Mucosa of stomach (tissue), 1 donor: ENCODE results near the gene RRP15.

ENCODE experiments used
- H3K27me3 ChIP-seq: one replicate; pipeline ENCODE4 v1.7.0; 2013; ENCODE audit warnings: mild to moderate bottlenecking, low read length; ENCODE audit not compliant: control insufficient read depth, insufficient read depth
- H3K36me3 ChIP-seq: one replicate; pipeline ENCODE4 v1.7.0; 2013; ENCODE audit warnings: low read length; ENCODE audit not compliant: control insufficient read depth, insufficient read depth
- H3K4me1 ChIP-seq: one replicate; pipeline ENCODE4 v1.7.0; 2013; ENCODE audit warnings: mild to moderate bottlenecking, low read length; ENCODE audit not compliant: control insufficient read depth, insufficient read depth
- H3K4me3 ChIP-seq: one replicate; pipeline ENCODE4 v1.7.0; 2013; ENCODE audit warnings: low read length
- H3K9ac ChIP-seq: one replicate; pipeline ENCODE4 v1.7.0; 2013; ENCODE audit warnings: mild to moderate bottlenecking, low read length, moderate library complexity
- H3K9me3 ChIP-seq: one replicate; pipeline ENCODE4 v1.7.0; 2013; ENCODE audit warnings: mild to moderate bottlenecking, low read length, moderate library complexity; ENCODE audit not compliant: control insufficient read depth
- donor health status: Pancreatic carcinoma.

Gene RRP15

DNA sequence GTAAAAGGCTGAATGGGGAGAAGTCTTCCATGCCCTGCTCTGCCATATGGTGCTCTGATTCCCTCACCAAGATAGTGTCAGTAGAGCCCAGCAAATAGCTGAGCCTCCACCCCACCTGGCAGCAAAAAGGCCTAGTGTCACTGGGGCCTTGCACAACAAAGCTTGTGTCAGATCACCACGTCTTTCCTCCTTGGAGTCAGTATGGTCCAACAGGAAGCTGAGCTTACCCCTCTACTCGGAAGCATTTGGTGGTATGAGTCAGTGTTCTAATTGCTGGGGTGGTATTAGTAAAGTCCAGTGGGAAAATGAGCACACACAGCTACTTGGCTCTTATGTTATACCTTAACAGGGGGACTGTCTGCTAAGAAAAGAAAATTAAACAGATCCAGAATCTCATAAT, 18.7 kb upstream of the RRP15 start:
- H3K4me3 ChIP-seq, result no peak overlapping the region
- no peaks in the 10 kb centered on the region for H3K9me3 ChIP-seq
- no peaks in the 10 kb centered on the region for H3K27me3 ChIP-seq
- no peaks in the 10 kb centered on the region for H3K36me3 ChIP-seq
- no peak overlapping the region for H3K9ac ChIP-seq
- no peaks in the 10 kb centered on the region for H3K4me1 ChIP-seq

- Histone ChIP-seq H3K9ac (no peak overlapping the region), H3K9me3 (no peaks in the 10 kb centered on the region), H3K27me3 (no peaks in the 10 kb centered on the region), H3K4me3 (no peak overlapping the region), H3K4me1 (no peaks in the 10 kb centered on the region), H3K36me3 (no peaks in the 10 kb centered on the region)
These were observed 12.7 kb upstream of the RRP15 start for GRCh38 chr1:218272366-218272765.

DNA sequence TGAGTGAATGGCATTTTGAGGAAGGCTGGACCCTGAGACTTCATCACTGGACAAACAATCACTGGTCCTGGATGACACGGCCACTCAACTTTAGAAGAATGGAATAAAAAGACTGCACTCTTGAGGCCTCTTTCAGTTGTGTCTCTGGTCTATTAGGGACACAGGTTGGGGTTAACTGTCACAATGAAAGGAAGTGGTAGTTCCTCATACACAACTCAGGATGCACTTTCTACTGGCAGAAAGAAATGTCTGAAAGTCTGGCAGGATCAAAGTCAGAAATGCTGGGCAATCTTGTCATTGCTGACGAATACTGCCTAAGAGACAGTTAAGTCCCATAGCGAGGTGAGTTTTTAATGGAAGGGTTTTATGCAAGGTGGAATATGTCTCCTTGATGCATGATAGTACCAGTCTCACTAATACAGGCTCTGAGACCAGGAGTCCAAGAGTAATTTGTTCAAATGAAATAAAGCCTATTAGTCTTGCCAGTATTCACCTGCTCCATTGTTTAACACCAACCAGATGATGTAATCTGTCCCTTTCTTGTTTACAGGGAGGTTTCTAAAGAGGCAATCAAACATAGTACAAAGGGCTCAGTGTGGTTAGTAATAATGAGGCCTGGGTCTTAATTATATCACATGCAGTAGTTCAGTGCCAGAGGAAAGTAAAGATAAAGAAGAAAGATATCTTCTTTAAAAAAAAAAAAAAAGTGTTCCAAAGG, 11.2 kb upstream of the RRP15 start:
- H3K4me3 ChIP-seq, result no peak overlapping the region
- H3K4me1 ChIP-seq, result no peaks in the 10 kb centered on the region
- H3K9me3 ChIP-seq, result no peaks in the 10 kb centered on the region
- no peaks in the 10 kb centered on the region for H3K36me3 ChIP-seq
- no peak overlapping the region for H3K9ac ChIP-seq
- no peaks in the 10 kb centered on the region for H3K27me3 ChIP-seq

DNA sequence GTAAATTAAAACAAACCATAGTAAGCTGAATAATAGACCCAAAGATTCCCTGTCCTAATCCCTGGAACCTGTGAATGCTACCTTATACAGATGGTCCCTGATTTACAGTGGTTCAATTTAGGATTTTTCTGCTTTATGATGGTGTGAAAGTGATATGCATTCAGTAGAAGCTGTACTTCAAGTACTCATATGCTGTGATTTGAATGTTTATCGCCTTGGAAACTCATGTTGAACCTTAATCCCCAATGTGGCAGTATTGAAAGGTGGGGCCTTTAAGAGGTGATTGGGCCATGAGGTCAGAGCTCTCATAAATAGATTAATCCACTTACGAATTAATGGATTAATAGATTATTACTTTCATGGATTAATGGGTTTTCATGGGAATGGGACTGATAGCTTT, 10.6 kb upstream of the RRP15 start:
- H3K4me3 ChIP-seq, result no peak overlapping the region
- H3K36me3 ChIP-seq, result no peaks in the 10 kb centered on the region
- no peaks in the 10 kb centered on the region for H3K4me1 ChIP-seq
- H3K9me3 ChIP-seq, result no peaks in the 10 kb centered on the region
- no peaks in the 10 kb centered on the region for H3K27me3 ChIP-seq
- no peak overlapping the region for H3K9ac ChIP-seq

DNA sequence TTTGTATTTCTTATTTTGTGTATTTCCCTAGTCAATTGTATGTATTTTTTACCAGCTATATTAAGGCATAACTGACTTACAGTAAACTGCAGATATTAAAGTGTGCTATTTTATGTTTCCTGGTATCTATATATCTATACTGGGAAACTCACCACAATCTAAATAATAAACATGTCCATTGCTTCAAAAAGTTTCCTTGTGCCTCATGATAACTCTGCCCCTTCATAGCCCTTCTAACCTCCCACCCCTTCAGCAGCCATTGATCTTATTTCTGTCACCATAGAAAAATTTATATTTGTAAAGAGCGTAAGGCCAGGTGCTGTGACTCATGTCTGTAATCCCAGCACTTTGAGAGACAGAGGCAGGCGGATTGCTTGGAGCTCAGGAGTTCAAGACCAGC, 9.3 kb upstream of the RRP15 start:
- no peak overlapping the region for H3K4me3 ChIP-seq
- no peaks in the 10 kb centered on the region for H3K4me1 ChIP-seq
- H3K27me3 ChIP-seq, result no peaks in the 10 kb centered on the region
- no peak overlapping the region for H3K9ac ChIP-seq
- H3K9me3 ChIP-seq, result no peaks in the 10 kb centered on the region
- H3K36me3 ChIP-seq, result no peaks in the 10 kb centered on the region

GRCh38 chr1:218281285-218281684, 3.8 kb upstream of the RRP15 start:
- no peaks in the 10 kb centered on the region for H3K9me3 ChIP-seq
- H3K4me1 ChIP-seq, result peaks cover 5% of the 10 kb centered on the region
- H3K9ac ChIP-seq, result no peak overlapping the region
- no peaks in the 10 kb centered on the region for H3K36me3 ChIP-seq
- H3K4me3 ChIP-seq, result no peak overlapping the region
- peaks cover 6% of the 10 kb centered on the region for H3K27me3 ChIP-seq

GRCh38 chr1:218284377-218284916, 646 bp upstream of the RRP15 start:
- H3K4me3 ChIP-seq, result peak overlapping the region; percentile 95
- H3K9ac ChIP-seq, result peak overlapping the region; percentile 85
- no peaks in the 10 kb centered on the region for H3K9me3 ChIP-seq
- peaks cover 5% of the 10 kb centered on the region for H3K4me1 ChIP-seq
- no peaks in the 10 kb centered on the region for H3K36me3 ChIP-seq
- H3K27me3 ChIP-seq, result peaks cover 6% of the 10 kb centered on the region

GRCh38 chr1:218292515-218292914, 7.4 kb downstream of the RRP15 start:
- Histone ChIP-seq H3K9ac (no peak overlapping the region), H3K36me3 (no peaks in the 10 kb centered on the region), H3K27me3 (no peaks in the 10 kb centered on the region), H3K9me3 (no peaks in the 10 kb centered on the region), H3K4me1 (no peaks in the 10 kb centered on the region), H3K4me3 (no peak overlapping the region)

DNA sequence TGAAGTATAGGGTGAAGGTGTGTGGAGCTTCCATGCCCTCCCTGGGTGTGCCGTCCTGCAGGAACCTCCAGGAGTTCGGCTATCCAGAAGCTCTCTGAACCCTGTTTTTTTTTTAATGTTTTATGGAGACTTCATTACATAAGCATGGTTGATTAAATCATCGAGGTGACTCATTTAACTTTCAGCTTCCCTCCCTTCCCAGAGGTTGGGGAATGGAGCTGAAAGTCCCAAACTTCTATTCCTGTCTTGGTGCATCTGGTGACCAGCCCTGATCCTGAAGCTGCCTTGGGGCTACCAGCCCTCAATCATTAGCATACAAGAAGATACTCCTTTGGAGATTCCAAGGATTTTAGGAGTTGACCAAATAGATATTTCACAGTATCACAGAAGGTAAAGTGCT, 9.5 kb downstream of the RRP15 start:
- no peaks in the 10 kb centered on the region for H3K9me3 ChIP-seq
- H3K27me3 ChIP-seq, result no peaks in the 10 kb centered on the region
- H3K4me3 ChIP-seq, result no peak overlapping the region
- H3K4me1 ChIP-seq, result no peaks in the 10 kb centered on the region
- no peaks in the 10 kb centered on the region for H3K36me3 ChIP-seq
- H3K9ac ChIP-seq, result no peak overlapping the region

DNA sequence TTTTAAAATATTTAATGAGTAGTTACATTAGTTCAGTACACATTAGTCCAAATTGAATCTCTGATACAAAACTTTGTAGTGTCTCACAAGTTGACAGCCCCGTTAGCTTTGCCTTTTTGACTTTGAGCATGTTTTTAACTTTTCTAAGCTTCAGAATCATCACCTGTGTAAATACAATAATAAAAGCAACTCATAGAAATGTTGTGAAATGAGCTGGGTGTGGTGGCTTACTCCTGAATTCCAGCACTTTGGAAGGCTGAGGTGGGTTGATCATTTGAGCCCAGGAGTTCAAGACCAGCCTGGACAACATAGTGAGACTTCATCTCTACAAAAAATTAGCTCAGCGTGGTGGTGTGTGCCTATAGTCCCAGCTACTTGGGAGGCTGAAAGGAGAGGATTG, 11.1 kb downstream of the RRP15 start:
- no peak overlapping the region for H3K9ac ChIP-seq
- H3K27me3 ChIP-seq, result no peaks in the 10 kb centered on the region
- H3K4me3 ChIP-seq, result no peak overlapping the region
- H3K4me1 ChIP-seq, result no peaks in the 10 kb centered on the region
- H3K36me3 ChIP-seq, result no peaks in the 10 kb centered on the region
- H3K9me3 ChIP-seq, result no peaks in the 10 kb centered on the region

DNA sequence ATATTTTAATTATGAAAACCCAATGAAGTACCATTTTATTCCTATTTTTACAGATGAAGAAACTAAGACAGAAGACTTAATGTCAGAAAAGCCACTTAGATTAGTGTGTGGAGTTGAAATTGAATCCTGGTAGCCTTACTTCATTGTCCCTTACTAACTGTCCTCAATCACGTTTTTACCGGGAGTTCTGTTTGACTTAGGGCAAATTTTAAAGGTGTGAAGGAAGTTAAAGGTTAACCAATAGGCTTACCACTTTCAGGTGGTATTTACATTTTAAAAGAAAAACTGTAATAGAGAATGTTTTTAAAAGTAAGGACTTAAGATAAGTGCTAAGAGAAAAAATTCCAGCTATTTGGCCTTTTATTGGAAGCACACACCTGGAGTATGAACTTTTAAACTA, 12.4 kb downstream of the RRP15 start:
- Histone ChIP-seq H3K4me3 (no peak overlapping the region), H3K4me1 (no peaks in the 10 kb centered on the region), H3K9me3 (no peaks in the 10 kb centered on the region), H3K9ac (no peak overlapping the region), H3K27me3 (no peaks in the 10 kb centered on the region), H3K36me3 (no peaks in the 10 kb centered on the region)

GRCh38 chr1:218297867-218298266, 12.8 kb downstream of the RRP15 start:
- Histone ChIP-seq H3K9me3 (no peaks in the 10 kb centered on the region), H3K4me3 (no peak overlapping the region), H3K9ac (no peak overlapping the region), H3K27me3 (no peaks in the 10 kb centered on the region), H3K4me1 (no peaks in the 10 kb centered on the region), H3K36me3 (no peaks in the 10 kb centered on the region)

GRCh38 chr1:218298398-218298797, 13.3 kb downstream of the RRP15 start:
- no peaks in the 10 kb centered on the region for H3K36me3 ChIP-seq
- no peaks in the 10 kb centered on the region for H3K27me3 ChIP-seq
- no peak overlapping the region for H3K9ac ChIP-seq
- H3K9me3 ChIP-seq, result no peaks in the 10 kb centered on the region
- no peak overlapping the region for H3K4me3 ChIP-seq
- no peaks in the 10 kb centered on the region for H3K4me1 ChIP-seq
